PC-3 (cell line): ENCODE data around the gene SNX17.

ENCODE experiments used
- CTCF ChIP-seq: fragments of 300-600 bp; sonication (generic); conservative IDR thresholded peaks from 2 replicates; pipeline ENCODE4 v1.5.1; 2017; ENCODE audit warnings: antibody characterized with exemption, low read depth, mild to moderate bottlenecking, low read length
- EZH2 ChIP-seq: fragments of 300-600 bp; sonication (generic); IDR thresholded peaks from one replicate; pipeline ENCODE4 v1.6.1; 2017; ENCODE audit warnings: antibody characterized with exemption, mild to moderate bottlenecking, low read length; ENCODE audit not compliant: unreplicated experiment

- no peak for TF ChIP-seq CTCF
- no peak for TF ChIP-seq EZH2
Measured at GRCh38 chr2:27322766-27323595, 47.4 kb upstream of the SNX17 start, which contains the start of gene MPV17.
